Calu3 (cell line): ENCODE results near the gene COL15A1. TPM values are rescaled to one million over a fixed set of nuclear protein-coding genes. Genes with fewer than 3 reads are reported as not detected.

Experiments used
- BruUV-seq: library from RNA; stranded (reverse); fragments of 400-500 nt; replicated peaks from 2 replicates; lab custom pipeline; 2021; lab: Mats Ljungman, UMichigan
- CTCF ChIA-PET: fragments of 300-600 bp; sonication (Branson Sonifier 250); formaldehyde crosslinking; loops from one replicate; lab custom pipeline; 2022; ENCODE audit warnings: antibody characterized with exemption; lab: Charles Lee
- DNase-seq: peaks from one replicate; pipeline ENCODE4 v3.0.0; 2022
- H3K27ac Mint-ChIP-seq: one replicate; pipeline ENCODE4 v1.8.0; 2022; ENCODE audit warnings: mixed read lengths; ENCODE audit not compliant: unreplicated experiment
- H3K27me3 Mint-ChIP-seq: one replicate; pipeline ENCODE4 v1.8.0; 2022; ENCODE audit warnings: mixed read lengths; ENCODE audit not compliant: unreplicated experiment
- H3K36me3 Mint-ChIP-seq: one replicate; pipeline ENCODE4 v1.8.0; 2022; ENCODE audit warnings: mild to moderate bottlenecking, moderate library complexity, mixed read lengths; ENCODE audit not compliant: insufficient read depth, unreplicated experiment
- H3K4me1 Mint-ChIP-seq: one replicate; pipeline ENCODE4 v1.8.0; 2022; ENCODE audit warnings: mild to moderate bottlenecking, low read depth, mixed read lengths; ENCODE audit not compliant: unreplicated experiment
- H3K4me3 Mint-ChIP-seq: one replicate; pipeline ENCODE4 v1.8.0; 2022; ENCODE audit warnings: mild to moderate bottlenecking, low read depth, moderate library complexity, mixed read lengths; ENCODE audit not compliant: unreplicated experiment
- H3K9me3 Mint-ChIP-seq: one replicate; pipeline ENCODE4 v1.8.0; 2022; ENCODE audit warnings: low read depth, mixed read lengths; ENCODE audit not compliant: unreplicated experiment
- intact Hi-C: fragments of 100-400 bp; cut with micrococcal nuclease; formaldehyde crosslinking; loops from one replicate; pipeline ENCODE4 v1.10.0; 2022; ENCODE audit not compliant: unreplicated experiment
- total RNA-seq: library from RNA; stranded (reverse); gene quantifications from 2 replicates; pipeline ENCODE4 v1.2.3, GENCODE V29; 2022
- TF ChIP-seq, protein P1 (sequence below): fragments of 200-600 bp; IDR thresholded peaks from one replicate; pipeline ENCODE4 v1.8.0; 2022; ENCODE audit warnings: antibody characterized with exemption; ENCODE audit not compliant: unreplicated experiment

COL15A1 gene
- total RNA-seq, 1 experiment from 2014 or later: not detected

DNA sequence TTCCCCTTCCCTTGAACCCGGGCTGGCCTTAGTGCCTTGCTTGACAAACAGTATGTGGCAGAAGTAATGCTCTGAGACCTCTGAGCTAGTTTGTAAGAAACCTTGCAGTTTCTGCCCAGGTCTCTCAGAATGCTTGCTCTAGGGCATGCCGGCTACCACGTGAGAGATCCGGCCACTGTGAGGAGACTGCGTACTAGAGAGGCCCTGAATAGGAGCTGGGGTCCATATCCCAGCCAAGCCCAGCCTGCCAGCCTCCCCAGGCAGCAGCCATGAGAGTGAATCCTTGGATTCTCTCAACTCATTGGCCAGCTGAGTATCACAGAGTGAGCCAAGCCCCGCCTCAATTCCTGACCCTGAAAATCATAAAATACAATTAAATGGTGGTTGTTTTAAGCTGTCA lies 16.0 kb upstream of the COL15A1 start:
- TF ChIP-seq, protein P1, sequence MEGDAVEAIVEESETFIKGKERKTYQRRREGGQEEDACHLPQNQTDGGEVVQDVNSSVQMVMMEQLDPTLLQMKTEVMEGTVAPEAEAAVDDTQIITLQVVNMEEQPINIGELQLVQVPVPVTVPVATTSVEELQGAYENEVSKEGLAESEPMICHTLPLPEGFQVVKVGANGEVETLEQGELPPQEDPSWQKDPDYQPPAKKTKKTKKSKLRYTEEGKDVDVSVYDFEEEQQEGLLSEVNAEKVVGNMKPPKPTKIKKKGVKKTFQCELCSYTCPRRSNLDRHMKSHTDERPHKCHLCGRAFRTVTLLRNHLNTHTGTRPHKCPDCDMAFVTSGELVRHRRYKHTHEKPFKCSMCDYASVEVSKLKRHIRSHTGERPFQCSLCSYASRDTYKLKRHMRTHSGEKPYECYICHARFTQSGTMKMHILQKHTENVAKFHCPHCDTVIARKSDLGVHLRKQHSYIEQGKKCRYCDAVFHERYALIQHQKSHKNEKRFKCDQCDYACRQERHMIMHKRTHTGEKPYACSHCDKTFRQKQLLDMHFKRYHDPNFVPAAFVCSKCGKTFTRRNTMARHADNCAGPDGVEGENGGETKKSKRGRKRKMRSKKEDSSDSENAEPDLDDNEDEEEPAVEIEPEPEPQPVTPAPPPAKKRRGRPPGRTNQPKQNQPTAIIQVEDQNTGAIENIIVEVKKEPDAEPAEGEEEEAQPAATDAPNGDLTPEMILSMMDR: no peak
- Mint-ChIP-seq H3K4me3 (no peak overlapping the region), H3K4me1 (no peaks in the 10 kb centered on the region), H3K36me3 (no peaks in the 10 kb centered on the region), H3K27me3 (peaks cover 33% of the 10 kb centered on the region), H3K27ac (no peak overlapping the region), H3K9me3 (no peaks in the 10 kb centered on the region)
- CTCF ChIA-PET: no interaction called here
- no TSS peak for BruUV-seq
- no peak for DNase-seq
- intact Hi-C loops: no loop called here

DNA sequence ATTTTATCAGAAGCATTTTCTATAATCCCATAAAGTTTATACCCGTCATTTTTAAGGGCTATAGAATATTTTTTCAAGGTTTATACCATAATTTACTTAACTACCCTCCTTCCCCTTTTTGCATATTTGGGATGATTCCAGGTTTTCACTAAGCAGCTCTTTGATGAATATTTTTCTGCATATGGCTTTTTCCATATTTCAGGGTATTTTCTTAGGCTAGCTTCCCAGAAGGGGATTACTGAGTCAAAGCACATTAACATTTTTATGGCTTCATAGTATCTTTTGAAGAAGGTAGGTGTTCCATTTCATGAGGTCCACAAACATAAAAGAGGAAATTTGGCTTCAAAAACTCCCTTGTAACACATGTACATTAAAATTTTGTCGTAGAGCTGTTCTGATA lies 14.6 kb upstream of the COL15A1 start:
- intact Hi-C loops: no loop called here
- DNase-seq: no peak
- Mint-ChIP-seq H3K9me3 (no peaks in the 10 kb centered on the region), H3K27ac (no peak overlapping the region), H3K4me1 (no peaks in the 10 kb centered on the region), H3K4me3 (no peak overlapping the region), H3K36me3 (no peaks in the 10 kb centered on the region), H3K27me3 (peaks cover 24% of the 10 kb centered on the region)
- TF ChIP-seq, protein P1: no peak
- CTCF ChIA-PET: no interaction called here
- BruUV-seq: no TSS peak

DNA sequence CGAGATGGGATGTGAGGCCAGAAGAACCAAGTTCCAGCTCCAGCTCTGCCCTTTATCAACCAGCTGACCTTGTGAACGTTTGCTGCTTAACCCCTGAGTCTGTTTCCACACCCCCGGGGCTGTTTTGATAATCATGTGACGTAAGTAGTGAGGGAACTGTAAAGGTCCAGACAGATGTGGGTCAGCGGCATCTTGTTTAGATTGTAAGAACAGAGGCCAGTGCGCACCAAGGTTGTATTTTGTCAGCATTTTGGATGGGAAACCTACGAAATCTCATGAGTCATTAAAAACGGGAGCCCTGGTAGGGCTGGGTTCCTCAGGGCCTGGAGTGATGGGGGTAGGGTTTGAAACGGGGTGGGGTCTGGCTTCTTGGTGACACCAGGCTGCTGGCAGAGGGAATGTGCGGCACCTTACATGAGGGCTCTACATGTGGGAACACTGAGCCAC lies 13.8 kb upstream of the COL15A1 start:
- Mint-ChIP-seq H3K4me1 (no peaks in the 10 kb centered on the region), H3K36me3 (no peaks in the 10 kb centered on the region), H3K4me3 (no peak overlapping the region), H3K27ac (no peak overlapping the region), H3K27me3 (peaks cover 24% of the 10 kb centered on the region), H3K9me3 (no peaks in the 10 kb centered on the region)
- intact Hi-C loops: no loop called here
- DNase-seq: no peak
- BruUV-seq: no TSS peak
- CTCF ChIA-PET: no interaction called here
- TF ChIP-seq, protein P1: no peak

DNA sequence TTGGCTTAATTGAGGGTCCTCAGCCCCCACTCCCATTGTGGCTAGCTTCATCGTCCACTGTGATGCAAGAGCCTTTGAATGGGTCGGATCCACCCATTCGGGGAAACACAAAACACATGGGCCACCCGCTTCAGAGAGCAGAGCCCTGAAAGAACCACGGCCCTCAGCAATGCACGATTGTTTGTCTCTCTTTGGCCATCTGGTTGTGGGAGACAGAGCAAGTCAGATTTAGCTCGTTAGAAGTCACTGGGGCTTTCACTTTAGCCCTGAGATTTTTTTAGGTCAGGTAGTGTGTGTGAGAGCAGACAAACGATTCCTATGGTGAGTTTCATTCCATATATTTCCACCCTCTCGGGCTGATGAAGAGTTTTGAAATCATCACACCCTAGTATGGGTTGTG lies 12.9 kb upstream of the COL15A1 start:
- H3K27ac Mint-ChIP-seq: no peak overlapping the region
- no peaks in the 10 kb centered on the region for H3K36me3 Mint-ChIP-seq
- DNase-seq: no peak
- no TSS peak for BruUV-seq
- H3K9me3 Mint-ChIP-seq: no peaks in the 10 kb centered on the region
- peaks cover 24% of the 10 kb centered on the region for H3K27me3 Mint-ChIP-seq
- no peak overlapping the region for H3K4me3 Mint-ChIP-seq
- CTCF ChIA-PET: no interaction called here
- intact Hi-C loops: no loop called here
- TF ChIP-seq, protein P1: no peak
- H3K4me1 Mint-ChIP-seq: no peaks in the 10 kb centered on the region
